ENCODE measurements around the gene FHIT.

DNA sequence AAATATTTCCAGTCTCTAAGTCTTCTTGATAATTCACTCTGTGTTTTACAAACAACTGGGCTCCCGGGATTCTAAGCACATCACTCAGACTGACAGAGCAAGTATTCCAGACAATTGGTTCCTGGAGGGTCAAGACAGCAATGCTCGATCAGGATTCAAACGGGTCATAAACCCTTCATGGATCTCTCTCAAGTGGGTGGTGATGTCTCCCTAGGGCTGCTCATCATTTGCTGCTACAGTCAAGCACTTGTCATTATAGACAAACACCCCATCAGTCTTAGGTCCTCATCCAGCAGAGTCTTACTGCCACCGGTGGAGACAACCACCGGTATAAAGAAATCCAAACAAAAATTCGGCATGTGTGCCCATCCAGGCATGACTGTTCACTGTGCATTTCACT is 921.1 kb downstream of the FHIT start:
- TF ChIP-seq CTCF (IDR thresholded peaks at IDR 0.05) (no peak), RFX5 (IDR thresholded peaks at IDR 0.05; ENCODE audit: low read length) (no peak), POLR2AphosphoS5 (IDR thresholded peaks at IDR 0.05; ENCODE audit: low read depth, low read length) (no peak)
